Tibial nerve (tissue), 4 donors: Measurements from ENCODE around the gene ZDHHC5. TPM values are rescaled to one million over a fixed set of nuclear protein-coding genes. Genes with fewer than 3 reads are reported as not detected.

Experiments
- DNase-seq, 2 donors: peaks; one replicate each; pipeline ENCODE4 v3.0.0-alpha.2; 2019; ENCODE audit warnings: low spot score in 2 of 2
- H3K27ac ChIP-seq, 4 donors: fragments of 200-600 bp; sonication (generic) in 3 of 4; one replicate each; pipeline ENCODE4 v1.5.1; 2017 to 2019; ENCODE audit warnings: mild to moderate bottlenecking in 1 of 4
- H3K27me3 ChIP-seq, 2 donors: fragments of 200-600 bp; sonication (generic) in 1 of 2; one replicate each; pipeline versions ENCODE4 v1.5.1 to v1.6.0; 2017 to 2019
- H3K36me3 ChIP-seq, 3 donors: fragments of 200-600 bp; sonication (generic); one replicate each; pipeline ENCODE4 v1.5.1; 2018 to 2019
- H3K4me1 ChIP-seq, 4 donors: fragments of 200-600 bp; sonication (generic) in 3 of 4; one replicate each; pipeline ENCODE4 v1.5.1; 2017 to 2019
- H3K4me3 ChIP-seq, 4 donors: fragments of 200-600 bp; sonication (generic) in 3 of 4; one replicate each; pipeline ENCODE4 v1.5.1; 2017 to 2019; ENCODE audit warnings: mild to moderate bottlenecking in 1 of 4, moderate library complexity in 1 of 4
- H3K9me3 ChIP-seq, 4 donors: fragments of 200-600 bp; sonication (generic) in 3 of 4; one replicate each; pipeline ENCODE4 v1.5.1; 2017 to 2019
- CTCF ChIP-seq, 5 experiments: fragments of 200-600 bp in 3 of 5; fragments of 450-650 bp in 2 of 5; sonication (generic) in 3 of 5; IDR thresholded peaks; one replicate each; pipeline ENCODE4 v1.5.1; 2016 to 2019; ENCODE audit warnings: antibody characterized with exemption in 5 of 5, mild to moderate bottlenecking in 3 of 5, moderate library complexity in 2 of 5
- EP300 ChIP-seq, 2 donors: sonication (generic); formaldehyde crosslinking; IDR thresholded peaks; one replicate each; pipeline ENCODE4 v1.6.1; 2017; ENCODE audit warnings: antibody characterized with exemption in 2 of 2, mild to moderate bottlenecking in 1 of 2
- POLR2A ChIP-seq, 2 donors: fragments of 450-650 bp; IDR thresholded peaks; one replicate each; pipeline ENCODE4 v1.6.1; 2017; ENCODE audit warnings: antibody characterized with exemption in 2 of 2, mild to moderate bottlenecking in 2 of 2, moderate library complexity in 2 of 2
- WGBS, 2 donors: methylation state at CpG; one replicate each; pipeline ENCODE4 v1.1.5; 2018; 5-methylcytosine and 5-hydroxymethylcytosine counted together
- total RNA-seq, 4 donors: library from RNA; depleted of rRNA; stranded (reverse); fragments of >200 nt; gene quantifications; one replicate each; pipeline ENCODE4 v1.1.0, GENCODE V29; 2016

The ZDHHC5 gene
- total RNA-seq, 4 donors from 2014 or later: 26.0 to 57.3 (median 33.7) TPM

GRCh38 chr11:57639321-57640067 lies 28.4 kb upstream of the ZDHHC5 start:
- 6% methylated on average over 15 of the region's 15 CpGs for WGBS, 2 donors
- Histone ChIP-seq H3K36me3 (no peaks in the 10 kb centered on the region), H3K4me3 (peak overlapping the region; percentile 69 to 90 (median 78)), H3K4me1 (peaks cover 0 to 41% (median 18%) of the 10 kb centered on the region in 4 donors), H3K27ac (peak overlapping the region; percentile 40 to 95 (median 78)), H3K9me3 (no peaks in the 10 kb centered on the region), H3K27me3 (no peaks in the 10 kb centered on the region)
- no peak for DNase-seq
- no peak for TF ChIP-seq POLR2A (IDR thresholded peaks at IDR 0.05)
- no peak for TF ChIP-seq CTCF (IDR thresholded peaks at IDR 0.05)
- no peak for TF ChIP-seq EP300 (IDR thresholded peaks at IDR 0.05)

- Histone ChIP-seq H3K4me1 (peaks cover 0 to 48% (median 21%) of the 10 kb centered on the region in 4 donors), H3K36me3 (no peaks in the 10 kb centered on the region), H3K27ac (peak overlapping the region in 3 of 4 donors; percentile 40 to 95 (median 76)), H3K27me3 (no peaks in the 10 kb centered on the region), H3K4me3 (peak overlapping the region in 2 of 4 donors; percentile 69 to 90), H3K9me3 (no peaks in the 10 kb centered on the region)
- no peak for TF ChIP-seq EP300 (IDR thresholded peaks at IDR 0.05)
- no peak for TF ChIP-seq POLR2A (IDR thresholded peaks at IDR 0.05)
- no peak for TF ChIP-seq CTCF (IDR thresholded peaks at IDR 0.05)
- WGBS, 2 donors: 22 to 33% methylated on average over 7 to 9 of the region's 9 CpGs
- no peak for DNase-seq
These were observed 27.7 kb upstream of the ZDHHC5 start for GRCh38 chr11:57640068-57640800.

DNA sequence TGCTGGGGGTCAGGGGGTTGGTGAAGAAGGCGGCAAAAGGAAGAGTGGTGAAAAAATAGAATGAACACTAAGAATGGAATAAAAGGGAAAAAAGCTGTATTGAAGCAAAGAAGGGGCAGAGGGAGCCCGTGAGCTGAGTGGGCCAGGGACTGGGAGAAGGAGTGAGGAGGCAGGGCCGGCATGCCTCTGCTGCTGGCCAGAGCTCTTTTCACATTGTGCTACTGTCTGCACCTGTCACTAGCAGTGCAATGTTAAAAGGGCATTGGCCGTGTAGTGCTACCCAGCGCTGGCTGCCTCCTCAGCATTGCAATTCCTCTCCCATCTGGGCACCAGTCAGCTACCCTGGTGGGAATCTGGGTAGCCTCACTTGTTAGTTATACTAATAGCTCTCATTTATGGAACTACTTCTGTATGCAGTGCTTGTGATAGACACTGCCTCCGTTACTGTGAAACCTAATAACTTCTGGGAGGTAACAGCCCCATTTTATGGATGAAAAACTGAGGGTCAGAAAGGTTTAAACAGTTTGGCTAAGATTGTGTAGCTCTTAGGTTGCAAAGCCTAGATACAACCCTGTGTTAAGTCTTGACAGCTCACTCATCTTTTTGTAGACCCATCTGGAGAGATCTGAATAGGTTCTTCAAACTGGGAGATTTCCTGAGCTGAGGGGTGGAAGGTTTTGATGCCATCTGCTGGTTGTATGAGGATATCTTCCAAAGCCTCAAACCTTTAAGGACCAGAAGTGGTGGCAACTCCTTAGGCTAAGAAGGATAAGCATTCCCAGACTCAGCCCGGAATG lies 26.7 kb upstream of the ZDHHC5 start:
- DNase-seq: no peak
- peak overlapping the region in 2 of 4 donors; percentile 76 to 95 for H3K27ac ChIP-seq
- H3K27me3 ChIP-seq: no peaks in the 10 kb centered on the region
- 36 to 37% methylated on average over 7 of the region's 7 CpGs for WGBS, 2 donors
- peaks cover 0 to 58% (median 27%) of the 10 kb centered on the region in 4 donors for H3K4me1 ChIP-seq
- peak; percentile 38 to 56 (median 46) for TF ChIP-seq CTCF (IDR thresholded peaks at IDR 0.05)
- TF ChIP-seq EP300 (IDR thresholded peaks at IDR 0.05): no peak
- H3K36me3 ChIP-seq: no peaks in the 10 kb centered on the region
- H3K4me3 ChIP-seq: no peak overlapping the region
- H3K9me3 ChIP-seq: no peaks in the 10 kb centered on the region

DNA sequence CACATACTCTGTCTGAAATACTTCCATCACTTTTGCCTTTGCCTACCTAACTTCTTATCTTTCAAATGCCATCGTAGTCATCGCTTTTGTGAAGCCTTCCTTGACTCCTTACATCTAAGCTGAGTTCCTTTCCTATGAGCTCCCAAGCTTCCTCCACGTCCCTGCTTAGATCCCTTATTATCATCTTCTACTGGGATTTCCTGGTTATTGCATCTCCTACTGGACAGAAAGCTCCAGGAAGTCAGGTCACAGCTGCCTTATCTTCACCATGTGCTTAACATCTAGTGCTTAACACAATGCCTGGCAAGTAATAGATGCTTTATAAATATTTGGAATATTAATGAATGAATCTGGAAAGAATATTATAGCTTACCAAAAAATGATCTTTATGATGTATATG lies 24.1 kb upstream of the ZDHHC5 start:
- Histone ChIP-seq H3K9me3 (no peaks in the 10 kb centered on the region), H3K4me1 (peaks cover 0 to 74% (median 52%) of the 10 kb centered on the region in 4 donors), H3K27ac (no peak overlapping the region), H3K27me3 (peaks cover 0 to 14% of the 10 kb centered on the region in 2 donors), H3K36me3 (no peaks in the 10 kb centered on the region), H3K4me3 (no peak overlapping the region)
- no peak for DNase-seq
- 74 to 79% methylated on average over 3 of the region's 3 CpGs for WGBS, 2 donors
- TF ChIP-seq EP300 (IDR thresholded peaks at IDR 0.05): no peak
- TF ChIP-seq CTCF (IDR thresholded peaks at IDR 0.05): no peak
- TF ChIP-seq POLR2A (IDR thresholded peaks at IDR 0.05): no peak
